ENCODE results near the gene ADIPOR2.

- TF ChIP-seq POLR2A (IDR thresholded peaks at IDR 0.05) (no peak), CTCF (IDR thresholded peaks at IDR 0.05) (no peak), EP300 (IDR thresholded peaks at IDR 0.05) (no peak)
These were observed 112.9 kb downstream of the ADIPOR2 start for GRCh38 chr12:1803736-1804135.

Data from stomach (tissue), 4 donors.